Gastroesophageal sphincter (tissue), 4 donors: Measurements from ENCODE around the gene TRIM52. TPM values are rescaled to one million over a fixed set of nuclear protein-coding genes. Genes with fewer than 3 reads are reported as not detected.
"Not testable (repeated sequence)": the region's sequence is repeated elsewhere in the genome, so short reads cannot be mapped to it uniquely, and the experiment has no call there.

Source experiments
- ATAC-seq: fragments of 150-250 bp; one replicate; pipeline ENCODE4 v1.9.1; 2016; ENCODE audit warnings: mild to moderate bottlenecking, moderate library complexity
- H3K27ac ChIP-seq, 4 donors: fragments of 200-600 bp; sonication (generic) in 3 of 4; 1 replicate in 3 of 4; 2 replicates in 1 of 4; pipeline ENCODE4 v1.5.1; 2016 to 2019
- H3K27me3 ChIP-seq: fragments of 200-600 bp; sonication (generic); one replicate; pipeline ENCODE4 v1.5.1; 2019
- H3K36me3 ChIP-seq, 2 donors: fragments of 200-600 bp; sonication (generic); one replicate each; pipeline ENCODE4 v1.5.1; 2019; ENCODE audit warnings: control low read depth in 1 of 2
- H3K4me1 ChIP-seq, 3 donors: fragments of 200-600 bp; sonication (generic); 1 replicate in 2 of 3; 2 replicates in 1 of 3; pipeline ENCODE4 v1.5.1; 2016 to 2019; ENCODE audit warnings: control low read depth in 2 of 3
- H3K4me3 ChIP-seq, 2 donors: fragments of 200-600 bp; sonication (generic); one replicate each; pipeline ENCODE4 v1.5.1; 2019; ENCODE audit warnings: mild to moderate bottlenecking in 1 of 2, moderate library complexity in 1 of 2
- H3K9me3 ChIP-seq, 3 donors: fragments of 200-600 bp; sonication (generic); one replicate each; pipeline ENCODE4 v1.5.1; 2017 to 2019; ENCODE audit warnings: control low read depth in 2 of 3
- EP300 ChIP-seq: sonication (generic); formaldehyde crosslinking; IDR thresholded peaks from one replicate; pipeline ENCODE4 v1.6.1; 2017; ENCODE audit warnings: antibody characterized with exemption, mild to moderate bottlenecking
- POLR2A ChIP-seq, 2 donors: fragments of 450-650 bp; IDR thresholded peaks; one replicate each; pipeline ENCODE4 v1.6.1; 2017; ENCODE audit warnings: antibody characterized with exemption in 2 of 2, mild to moderate bottlenecking in 2 of 2, moderate library complexity in 1 of 2
- POLR2AphosphoS5 ChIP-seq: sonication (generic); formaldehyde crosslinking; IDR thresholded peaks from one replicate; pipeline ENCODE4 v1.6.1; 2017; ENCODE audit warnings: antibody characterized with exemption
- WGBS, 2 donors: methylation state at CpG; one replicate each; pipeline ENCODE4 v1.1.5; 2018; ENCODE audit warnings: low coverage in 1 of 2; 5-methylcytosine and 5-hydroxymethylcytosine counted together
- total RNA-seq, 4 donors: library from RNA; depleted of rRNA; stranded (reverse); fragments of >200 nt; gene quantifications; one replicate each; pipeline ENCODE4 v1.1.0, GENCODE V29; 2016
- TF ChIP-seq, protein P1 (sequence below), 4 experiments: fragments of 200-600 bp in 2 of 4; fragments of 450-650 bp in 2 of 4; sonication (generic) in 1 of 4; IDR thresholded peaks; one replicate each; pipeline ENCODE4 v1.5.1; 2017 to 2019; ENCODE audit warnings: antibody characterized with exemption in 4 of 4, mild to moderate bottlenecking in 2 of 4, moderate library complexity in 2 of 4

Gene TRIM52
- total RNA-seq, 4 donors from 2014 or later: 15.9 to 34.7 (median 22.2) TPM

DNA sequence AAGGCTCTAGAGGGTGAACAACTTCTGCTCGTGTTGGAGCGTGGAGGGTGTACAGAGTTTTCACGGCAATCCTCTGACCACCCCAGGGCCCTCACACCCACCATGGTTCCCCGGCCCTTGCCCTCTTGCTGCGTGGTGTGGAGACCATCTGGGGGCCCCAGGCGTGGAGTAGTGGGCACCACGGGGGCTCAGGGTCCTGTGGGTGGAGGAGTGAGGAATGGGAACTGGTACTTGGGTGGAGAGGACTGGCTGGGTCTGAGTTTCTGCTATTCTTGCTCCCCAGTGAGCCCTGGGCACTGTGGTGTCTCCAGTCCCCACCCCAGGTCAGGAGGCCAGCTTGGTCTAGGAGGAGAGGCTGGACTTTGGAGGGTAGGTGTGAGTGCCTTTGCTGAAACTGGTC is 21.9 kb upstream of the TRIM52 start:
- H3K27me3 ChIP-seq: no peaks in the 10 kb centered on the region
- TF ChIP-seq, protein P1, sequence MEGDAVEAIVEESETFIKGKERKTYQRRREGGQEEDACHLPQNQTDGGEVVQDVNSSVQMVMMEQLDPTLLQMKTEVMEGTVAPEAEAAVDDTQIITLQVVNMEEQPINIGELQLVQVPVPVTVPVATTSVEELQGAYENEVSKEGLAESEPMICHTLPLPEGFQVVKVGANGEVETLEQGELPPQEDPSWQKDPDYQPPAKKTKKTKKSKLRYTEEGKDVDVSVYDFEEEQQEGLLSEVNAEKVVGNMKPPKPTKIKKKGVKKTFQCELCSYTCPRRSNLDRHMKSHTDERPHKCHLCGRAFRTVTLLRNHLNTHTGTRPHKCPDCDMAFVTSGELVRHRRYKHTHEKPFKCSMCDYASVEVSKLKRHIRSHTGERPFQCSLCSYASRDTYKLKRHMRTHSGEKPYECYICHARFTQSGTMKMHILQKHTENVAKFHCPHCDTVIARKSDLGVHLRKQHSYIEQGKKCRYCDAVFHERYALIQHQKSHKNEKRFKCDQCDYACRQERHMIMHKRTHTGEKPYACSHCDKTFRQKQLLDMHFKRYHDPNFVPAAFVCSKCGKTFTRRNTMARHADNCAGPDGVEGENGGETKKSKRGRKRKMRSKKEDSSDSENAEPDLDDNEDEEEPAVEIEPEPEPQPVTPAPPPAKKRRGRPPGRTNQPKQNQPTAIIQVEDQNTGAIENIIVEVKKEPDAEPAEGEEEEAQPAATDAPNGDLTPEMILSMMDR (IDR thresholded peaks at IDR 0.05): no peak
- TF ChIP-seq POLR2AphosphoS5 (no peak), EP300 (no peak), POLR2A (IDR thresholded peaks at IDR 0.05) (no peak)
- no peak for ATAC-seq
- H3K27ac ChIP-seq: no peak overlapping the region
- H3K4me1 ChIP-seq: no peaks in the 10 kb centered on the region
- no CpG with 5 or more reads among the region's 7 CpGs for WGBS, 2 donors
- no peaks in the 10 kb centered on the region for H3K9me3 ChIP-seq
- no peaks in the 10 kb centered on the region for H3K36me3 ChIP-seq
- H3K4me3 ChIP-seq: no peak overlapping the region

DNA sequence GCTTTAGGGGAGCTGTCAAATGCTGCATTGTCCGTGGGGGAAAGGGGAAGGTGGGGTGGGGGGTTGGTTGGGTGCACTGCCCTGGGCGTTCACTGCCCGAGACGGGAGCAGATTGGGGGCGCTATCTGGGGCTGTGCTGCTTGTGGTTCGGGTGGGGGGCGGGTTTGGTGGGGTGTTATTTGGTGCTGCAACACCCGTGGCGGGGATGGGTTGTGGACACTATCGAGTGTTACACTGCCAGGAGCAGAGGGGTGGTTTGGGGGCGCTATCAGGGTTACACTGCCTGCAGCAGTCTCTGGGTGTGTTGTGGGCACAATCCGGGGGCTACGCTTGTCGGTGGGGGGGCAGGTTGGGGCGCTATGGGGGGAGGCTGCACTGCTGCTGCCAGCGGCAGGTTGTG is 21.5 kb upstream of the TRIM52 start:
- not testable (repeated sequence) for H3K36me3 ChIP-seq, H3K27ac ChIP-seq, H3K27me3 ChIP-seq, ATAC-seq, H3K9me3 ChIP-seq, H3K4me3 ChIP-seq, H3K4me1 ChIP-seq
- WGBS, 2 donors: 100% methylated on average over 1 of the region's 16 CpGs; no CpG with 5 or more reads in 1 of the 2 donors

DNA sequence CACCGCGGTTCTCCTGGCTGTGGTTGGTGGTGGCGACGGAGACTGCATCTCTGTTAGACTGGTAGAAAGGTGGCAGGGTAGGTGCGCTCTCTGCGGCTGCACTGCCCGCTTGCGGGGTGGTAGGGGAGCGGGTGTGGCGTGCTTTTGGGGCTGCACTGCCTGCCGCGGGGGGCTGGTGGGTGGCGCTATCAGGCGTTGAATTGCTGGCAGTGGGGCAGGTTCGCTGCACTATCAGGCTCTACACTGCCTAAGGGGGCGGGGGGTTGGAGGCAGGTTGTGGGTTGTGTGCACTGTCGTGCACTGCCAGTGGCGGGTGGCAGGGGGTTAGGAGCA is 21.0 kb upstream of the TRIM52 start:
- no peaks in the 10 kb centered on the region for H3K9me3 ChIP-seq
- H3K36me3 ChIP-seq: no peaks in the 10 kb centered on the region
- H3K27ac ChIP-seq: no peak overlapping the region
- H3K4me1 ChIP-seq: no peaks in the 10 kb centered on the region
- no peak for ATAC-seq
- TF ChIP-seq POLR2A (IDR thresholded peaks at IDR 0.05) (no peak), EP300 (no peak)
- TF ChIP-seq, protein P1 (IDR thresholded peaks at IDR 0.05): no peak
- H3K27me3 ChIP-seq: no peaks in the 10 kb centered on the region
- WGBS, 2 donors: 97 to 100% methylated on average over 1 to 6 of the region's 18 CpGs
- H3K4me3 ChIP-seq: no peak overlapping the region

DNA sequence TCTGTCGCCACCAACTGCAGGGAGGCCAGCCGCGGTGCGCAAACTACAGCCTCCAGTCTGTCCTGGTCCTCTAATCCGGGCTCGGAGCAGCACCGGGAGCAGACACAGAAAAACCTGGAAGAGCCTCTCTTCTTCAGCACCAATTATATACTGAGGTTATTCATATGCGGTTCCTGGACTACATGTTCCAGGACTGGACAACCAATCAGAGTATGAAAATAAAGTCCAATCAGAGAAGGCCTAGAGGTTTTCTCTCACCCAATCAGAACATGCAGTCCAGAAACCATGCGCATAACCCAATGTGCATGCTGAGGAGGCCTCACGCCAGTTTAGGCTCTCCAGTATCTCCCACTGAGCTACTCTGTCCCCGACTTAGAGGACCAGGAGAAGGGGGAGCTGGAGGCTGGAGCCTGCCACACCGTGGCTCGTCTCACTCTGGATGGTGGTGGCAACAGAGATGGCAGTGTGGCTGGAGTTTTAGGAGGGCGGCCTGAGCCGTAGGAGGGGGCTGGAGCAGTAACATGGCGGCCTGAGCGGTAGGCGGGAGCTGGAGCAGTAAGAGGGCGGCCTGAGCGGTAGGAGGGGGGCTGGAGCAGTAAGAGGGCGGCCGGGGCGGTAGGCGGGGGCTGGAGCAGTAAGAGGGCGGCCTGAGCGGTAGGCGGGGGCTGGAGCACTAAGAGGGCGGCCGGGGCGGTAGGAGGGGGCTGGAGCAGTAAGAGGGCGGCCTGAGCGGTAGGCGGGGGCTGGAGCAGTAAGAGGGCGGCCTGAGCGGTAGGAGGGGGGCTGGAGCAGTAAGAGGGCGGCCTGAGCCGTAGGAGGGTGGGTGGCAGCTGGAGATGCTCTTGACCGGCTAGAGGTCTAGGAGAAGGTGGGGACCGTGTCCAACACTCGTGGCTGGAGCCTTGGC is 20.4 kb upstream of the TRIM52 start:
- Histone ChIP-seq H3K36me3 (no peaks in the 10 kb centered on the region), H3K27ac (no peak overlapping the region), H3K4me1 (no peaks in the 10 kb centered on the region), H3K9me3 (no peaks in the 10 kb centered on the region), H3K27me3 (no peaks in the 10 kb centered on the region), H3K4me3 (no peak overlapping the region)
- 86 to 90% methylated on average over 2 to 25 of the region's 40 CpGs for WGBS, 2 donors
- no peak for ATAC-seq
- TF ChIP-seq EP300 (no peak), POLR2AphosphoS5 (no peak), POLR2A (IDR thresholded peaks at IDR 0.05) (no peak)
- TF ChIP-seq, protein P1 (IDR thresholded peaks at IDR 0.05): no peak

DNA sequence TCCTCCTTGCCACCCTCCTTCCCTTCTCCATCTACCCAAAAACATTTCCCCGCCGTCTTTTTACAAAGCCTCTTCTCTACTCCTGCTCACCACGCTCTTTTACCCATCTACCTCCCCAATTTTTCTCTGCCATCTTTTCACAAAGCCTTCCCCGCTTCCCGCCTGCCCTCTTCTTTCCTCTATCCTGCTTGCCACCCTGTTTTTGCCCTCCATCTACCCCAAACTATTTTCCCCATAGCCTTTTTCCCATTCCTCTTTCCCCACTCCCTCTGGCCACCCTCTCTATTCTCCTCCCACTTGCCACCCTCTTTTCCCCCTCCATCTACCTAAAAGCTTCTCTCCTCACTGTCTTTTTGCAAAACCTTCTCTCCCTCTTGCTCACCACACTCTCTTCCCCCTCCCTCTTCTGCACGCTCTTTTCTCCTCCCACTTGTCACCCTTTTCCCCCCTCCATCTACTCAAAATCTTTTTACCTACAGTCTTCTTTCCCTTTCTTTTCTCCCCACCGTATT is 19.4 kb upstream of the TRIM52 start:
- H3K9me3 ChIP-seq: no peaks in the 10 kb centered on the region

More for the DNA sequence above, 19.4 kb upstream of the TRIM52 start:
- no peak overlapping the region for H3K4me3 ChIP-seq
- H3K4me1 ChIP-seq: no peaks in the 10 kb centered on the region
- no peaks in the 10 kb centered on the region for H3K36me3 ChIP-seq
- no peaks in the 10 kb centered on the region for H3K27me3 ChIP-seq
- WGBS, 2 donors: 71 to 84% methylated on average over 7 of the region's 7 CpGs
- no peak for TF ChIP-seq POLR2A (IDR thresholded peaks at IDR 0.05)
- TF ChIP-seq, protein P1 (IDR thresholded peaks at IDR 0.05): no peak
- no peak for TF ChIP-seq EP300
- no peak for TF ChIP-seq POLR2AphosphoS5
- no peak for ATAC-seq
- no peak overlapping the region for H3K27ac ChIP-seq
